Measurements from ENCODE around the gene SYCN.
"Not testable (repeated sequence)": the region's sequence is repeated elsewhere in the genome, so short reads cannot be mapped to it uniquely, and the experiment has no call there.

The SYCN gene, protein sequence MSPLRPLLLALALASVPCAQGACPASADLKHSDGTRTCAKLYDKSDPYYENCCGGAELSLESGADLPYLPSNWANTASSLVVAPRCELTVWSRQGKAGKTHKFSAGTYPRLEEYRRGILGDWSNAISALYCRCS

DNA sequence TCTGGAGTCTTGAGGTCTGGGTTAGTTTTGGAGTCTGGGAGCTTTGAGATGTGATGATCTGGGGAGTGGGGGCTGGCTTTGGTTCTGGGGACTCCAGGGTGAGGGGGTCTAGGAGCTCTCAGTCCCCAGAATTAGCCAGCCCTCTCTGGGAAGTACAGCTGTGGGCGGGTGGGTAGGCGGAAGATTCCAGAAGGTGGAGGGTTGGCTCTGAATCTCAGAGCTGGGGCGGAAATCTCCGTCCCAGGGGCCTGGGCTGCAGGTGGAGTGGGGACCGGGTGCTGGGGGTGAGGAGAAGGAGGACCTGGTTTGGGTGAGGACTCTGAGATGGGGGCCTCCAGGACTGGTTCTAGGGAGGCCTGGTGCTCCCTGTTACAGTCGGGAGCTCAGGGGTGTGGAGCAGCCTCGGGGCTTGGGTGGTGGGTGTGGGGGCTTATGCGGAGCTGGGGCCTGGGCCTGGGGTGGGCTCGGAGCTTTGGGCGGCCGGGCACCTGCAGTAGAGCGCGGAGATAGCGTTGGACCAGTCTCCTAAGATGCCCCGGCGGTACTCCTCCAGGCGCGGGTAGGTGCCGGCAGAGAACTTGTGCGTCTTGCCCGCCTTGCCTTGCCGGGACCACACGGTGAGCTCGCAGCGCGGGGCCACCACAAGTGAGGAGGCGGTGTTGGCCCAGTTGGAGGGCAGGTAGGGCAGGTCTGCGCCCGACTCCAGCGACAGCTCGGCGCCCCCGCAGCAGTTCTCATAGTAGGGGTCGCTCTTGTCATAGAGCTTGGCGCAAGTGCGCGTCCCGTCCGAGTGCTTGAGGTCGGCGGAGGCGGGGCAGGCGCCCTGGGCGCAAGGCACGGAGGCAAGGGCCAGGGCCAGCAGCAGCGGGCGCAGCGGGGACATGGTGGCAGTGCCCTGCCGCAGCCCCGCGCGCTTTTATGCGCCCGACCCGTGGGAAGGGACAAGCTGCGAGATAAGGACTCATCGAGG lies at the start of gene SYCN:
SYCN (minus strand) TSS at position 892 of the 970 bp plus-strand sequence; CDS start at position 883, 9 bp downstream.
- no peak for DNase-seq (ENCODE audit: low spot score)

GRCh38 chr19:39253374-39254149 lies 49.5 kb upstream of the SYCN start:
- no peak for DNase-seq (ENCODE audit: low spot score)

DNA sequence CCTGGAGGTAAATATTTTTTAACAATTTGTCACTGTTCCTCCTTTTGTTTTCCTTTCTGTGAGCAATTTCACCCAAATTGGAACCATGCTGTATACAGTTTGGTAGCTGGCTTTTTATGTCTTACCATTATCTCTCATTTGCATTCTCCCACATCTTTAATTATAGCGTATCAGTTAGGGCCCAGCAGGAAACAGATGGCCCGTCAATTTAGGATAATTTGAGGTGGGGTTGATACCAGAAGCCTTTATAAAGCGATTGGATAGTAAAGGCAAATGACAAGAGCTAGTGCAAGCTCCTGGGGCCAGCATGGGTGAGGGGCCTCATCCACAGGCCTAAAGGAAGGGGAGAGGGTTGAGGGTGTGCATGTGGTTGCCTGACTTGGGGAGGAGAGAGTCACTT lies 48.4 kb upstream of the SYCN start:
- DNase-seq (ENCODE audit: low spot score): no peak

DNA sequence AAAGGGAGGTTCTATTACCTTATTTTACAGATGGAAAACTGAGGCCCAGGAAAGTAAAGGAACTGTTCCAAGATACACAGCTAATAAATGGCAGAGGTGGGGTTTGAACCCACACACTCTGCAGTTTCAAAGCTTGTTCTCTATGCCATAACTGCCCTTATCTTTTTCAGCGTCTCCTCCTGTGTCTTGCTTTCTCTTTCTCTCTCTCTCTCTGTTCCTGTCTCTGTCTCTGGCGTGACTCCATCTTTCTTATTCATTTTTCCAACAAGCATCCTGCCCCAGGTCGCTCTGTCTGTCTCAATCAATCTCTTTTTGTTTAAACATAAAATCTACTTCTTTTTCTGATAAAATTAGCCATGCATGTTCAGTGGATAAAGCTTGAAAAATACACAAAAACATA lies 47.8 kb upstream of the SYCN start:
- DNase-seq (ENCODE audit: low spot score): no peak

DNA sequence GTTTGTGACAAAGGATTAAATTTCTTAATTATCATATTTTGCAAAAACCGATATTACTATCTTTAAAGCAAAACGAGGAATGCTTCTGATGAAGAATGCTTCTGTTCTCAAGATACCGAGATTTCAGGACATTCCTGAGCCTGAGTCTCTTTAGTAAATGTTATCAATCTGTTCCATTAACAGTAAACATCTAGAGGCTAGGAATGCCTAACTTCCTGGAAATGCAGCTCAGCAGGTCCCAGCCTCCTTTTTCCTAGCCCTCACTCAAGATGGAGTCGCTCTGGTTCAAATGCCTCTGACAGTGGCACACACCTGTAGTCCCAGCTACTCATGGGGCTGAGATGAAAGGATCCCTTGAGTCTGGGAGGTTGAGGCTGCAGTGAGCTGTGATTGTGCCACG lies 47.0 kb upstream of the SYCN start:
- no peak for DNase-seq (ENCODE audit: low spot score)

DNA sequence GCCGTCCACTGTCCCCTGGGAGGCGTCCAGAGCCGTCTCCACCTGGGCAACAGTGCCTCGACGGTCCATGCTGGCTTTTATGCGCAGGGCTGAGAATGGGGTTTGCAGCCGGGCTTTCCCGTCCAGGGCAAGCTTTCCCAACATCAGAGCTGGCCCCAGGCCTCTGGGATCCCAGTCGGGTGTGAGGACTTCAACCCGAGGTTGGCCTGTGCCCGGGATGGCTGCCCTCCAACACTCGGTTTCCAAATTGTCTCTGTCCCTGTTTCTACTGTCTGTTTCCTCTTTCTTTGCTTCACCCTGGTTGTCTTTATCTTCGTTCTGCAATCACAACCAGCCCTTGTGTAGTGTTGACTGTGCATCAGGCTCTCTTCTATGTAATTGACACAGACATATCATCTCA lies 44.7 kb upstream of the SYCN start, which contains the start of gene IFNL4:
IFNL4 (minus strand) TSS at position 51 of the 400 bp plus-strand sequence.
- DNase-seq (ENCODE audit: low spot score): no peak

- no peak for DNase-seq (ENCODE audit: low spot score)
Measured at GRCh38 chr19:39247701-39248664, 43.9 kb upstream of the SYCN start.

DNA sequence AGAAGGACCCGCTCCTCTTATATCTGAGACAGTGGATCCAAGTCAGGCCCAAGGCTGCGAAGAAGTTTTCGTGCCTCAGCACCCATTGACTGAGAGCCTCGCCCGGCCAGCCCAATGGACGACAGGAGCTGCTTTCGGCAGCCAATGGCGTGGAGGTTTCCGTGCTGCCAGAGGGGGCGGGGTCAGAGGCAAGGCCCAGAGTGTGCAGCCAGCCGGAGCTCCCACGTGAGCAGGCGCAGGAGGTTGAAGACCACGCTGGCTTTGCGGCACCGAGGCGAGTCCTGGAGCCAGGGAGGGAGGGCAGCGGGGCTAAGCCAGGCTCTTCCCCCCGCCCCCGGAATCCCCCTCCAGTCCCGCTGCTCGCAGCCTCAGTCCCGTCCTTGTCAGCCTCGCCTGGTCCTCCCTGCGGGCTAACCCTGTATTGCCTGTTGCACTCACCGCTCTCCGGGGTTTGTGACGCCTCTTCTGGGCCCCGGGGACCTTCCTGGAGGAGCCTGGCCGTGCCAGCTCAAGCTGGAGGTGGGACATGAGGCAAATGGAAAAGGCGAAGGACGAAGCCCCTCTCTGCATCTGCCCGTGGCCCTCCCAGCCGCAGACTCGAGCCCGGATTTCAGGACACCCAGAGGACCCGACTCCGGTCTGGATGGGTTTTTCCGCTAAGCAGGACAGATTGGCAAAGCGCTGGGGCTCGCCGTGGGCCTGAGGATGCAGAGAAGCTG lies 43.0 kb upstream of the SYCN start:
- no peak for DNase-seq (ENCODE audit: low spot score)

DNA sequence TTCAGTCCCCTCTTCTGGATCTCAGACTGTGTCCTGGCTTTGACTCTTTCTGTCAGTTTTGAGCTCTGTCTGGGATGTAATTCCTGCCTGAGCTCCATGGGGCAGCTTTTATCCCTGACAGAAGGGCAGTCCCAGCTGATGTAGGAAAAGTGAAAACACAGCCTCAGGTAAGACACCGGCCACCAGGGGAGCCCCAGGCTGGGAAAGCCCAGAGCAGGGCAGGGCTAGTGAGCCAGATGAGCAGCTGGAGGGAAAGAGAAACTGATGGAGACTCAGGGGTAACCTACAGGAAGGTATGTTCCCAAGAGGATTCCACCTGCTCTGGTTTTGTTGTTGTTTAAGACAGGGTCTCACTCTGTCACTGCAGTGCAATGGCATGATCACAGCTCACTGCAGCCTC lies 41.1 kb upstream of the SYCN start:
- DNase-seq (ENCODE audit: low spot score): not testable (repeated sequence)

- not testable (repeated sequence) for DNase-seq (ENCODE audit: low spot score)
Measured at GRCh38 chr19:39244410-39245100, 40.5 kb upstream of the SYCN start, which contains the start of gene IFNL3. IFNL3 (minus strand) TSS chr19:39245006; CDS start chr19:39244967, 39 bp downstream.

DNA sequence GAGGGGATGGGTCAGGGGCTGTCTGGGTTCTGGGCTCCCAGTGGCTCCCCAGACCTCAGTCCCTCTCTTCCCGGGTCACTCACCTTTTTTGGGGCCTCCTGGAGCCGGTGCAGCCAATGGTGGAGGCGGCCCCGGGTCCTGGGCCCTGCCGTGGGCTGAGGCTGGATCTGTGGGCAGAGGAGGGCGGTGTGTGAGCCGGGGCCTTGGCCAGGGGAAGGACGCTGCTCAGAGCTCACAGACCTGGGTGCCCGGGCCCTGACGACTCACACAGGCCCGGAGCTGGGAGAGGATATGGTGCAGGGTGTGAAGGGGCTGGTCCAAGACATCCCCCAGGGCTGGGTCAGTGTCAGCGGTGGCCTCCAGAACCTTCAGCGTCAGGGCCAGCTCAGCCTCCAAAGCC lies 39.7 kb upstream of the SYCN start:
- DNase-seq (ENCODE audit: low spot score): not testable (repeated sequence)

- DNase-seq (ENCODE audit: low spot score): no peak
Measured at GRCh38 chr19:39240421-39240820, 36.4 kb upstream of the SYCN start.

DNA sequence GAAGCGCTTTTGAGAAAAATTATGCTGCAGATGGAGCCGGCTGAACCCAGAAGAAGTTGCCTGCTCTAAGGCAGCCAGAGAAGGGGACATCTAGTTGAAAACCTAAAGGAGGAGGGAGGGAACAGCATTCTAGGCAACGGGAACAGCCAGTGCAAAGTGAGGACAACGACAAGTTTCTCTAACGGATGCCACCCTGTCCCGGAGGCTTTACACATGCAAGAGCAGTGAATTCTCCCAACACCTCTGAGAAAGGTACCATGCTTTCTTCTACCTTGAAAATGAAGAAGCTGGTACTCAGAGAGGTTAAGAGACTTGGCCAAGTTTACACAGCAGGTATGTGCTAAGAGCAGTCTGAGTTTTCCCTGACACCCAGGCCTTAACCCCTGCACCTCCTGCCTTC lies 34.9 kb upstream of the SYCN start:
- DNase-seq (ENCODE audit: low spot score): no peak

GRCh38 chr19:39238209-39238608 lies 34.1 kb upstream of the SYCN start:
- DNase-seq (ENCODE audit: low spot score): no peak

- peak; percentile 86 for DNase-seq (ENCODE audit: low spot score)
Measured at GRCh38 chr19:39237200-39238184, 33.4 kb upstream of the SYCN start.

GRCh38 chr19:39236527-39236926 lies 32.5 kb upstream of the SYCN start:
- DNase-seq (ENCODE audit: low spot score): no peak

DNA sequence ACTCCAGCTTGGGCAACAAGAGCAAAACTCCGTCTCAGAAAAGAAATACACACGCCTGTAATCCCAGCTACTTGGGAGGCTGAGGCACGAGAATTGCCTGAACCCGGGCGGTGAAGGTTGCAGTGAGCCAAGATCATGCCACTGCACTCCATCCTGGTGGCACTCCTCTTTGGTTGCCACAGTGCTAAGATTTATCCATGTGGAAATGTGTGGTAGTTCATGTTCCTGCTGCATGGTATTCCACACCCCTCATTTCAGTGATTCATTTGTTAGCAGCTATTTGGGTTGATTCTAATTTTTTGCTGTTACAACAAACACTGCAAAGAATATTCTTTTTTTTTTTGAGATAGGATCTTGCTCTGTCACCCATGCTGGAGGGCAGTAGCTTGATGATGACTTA lies 28.6 kb upstream of the SYCN start:
- no peak for DNase-seq (ENCODE audit: low spot score)

DNA sequence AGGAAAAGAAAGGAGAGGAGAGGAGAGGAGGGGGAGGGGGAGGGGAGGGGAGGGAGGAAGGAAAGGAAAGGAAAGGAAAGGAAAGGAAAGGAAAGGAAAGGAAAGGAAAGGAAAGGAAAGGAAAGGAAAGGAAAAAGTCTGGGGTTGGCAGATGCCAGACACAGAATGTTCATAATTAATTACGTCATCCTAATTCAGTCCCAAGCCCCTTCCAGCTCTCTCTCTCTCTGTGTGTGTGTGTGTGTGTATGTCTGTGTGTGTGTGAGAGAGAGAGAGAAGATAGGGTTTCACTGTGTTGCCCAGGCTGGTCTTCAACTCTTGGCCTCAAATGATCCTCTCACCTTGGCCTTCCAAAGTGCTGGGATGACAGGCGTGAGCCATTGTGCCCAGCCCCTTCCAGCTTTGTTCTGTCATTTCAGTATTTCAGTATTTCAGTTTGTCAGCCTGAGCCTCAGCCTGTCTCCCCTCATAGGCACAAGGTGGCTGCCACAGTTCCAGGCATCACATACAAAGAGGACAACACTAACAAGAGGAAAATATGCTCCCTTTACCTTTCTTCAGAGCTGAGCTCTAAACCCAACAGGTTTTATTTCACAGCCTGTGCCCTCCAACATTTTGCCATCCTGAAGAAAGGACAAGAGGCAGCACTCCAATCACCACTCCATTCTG lies 26.2 kb upstream of the SYCN start:
- no peak for DNase-seq (ENCODE audit: low spot score)

Data from SW480 (cell line).